Limb (tissue), 2 donors: ENCODE results near the gene PHF3.

Experiments used
- DNase-seq, 2 donors: peaks; one replicate each; pipeline ENCODE4 v3.0.0-alpha.2; 2016; ENCODE audit errors: extremely low spot score in 2 of 2

PHF3 gene

GRCh38 chr6:63635588-63636517, at the start of gene PHF3:
Gene PHF3 (plus strand): TSS chr6:63635802. CDS start chr6:63646552, 10,750 bp downstream.
- peak; percentile 91 to 93 for DNase-seq

GRCh38 chr6:63589952-63590411, 45.6 kb upstream of the PHF3 start:
- no peak for DNase-seq

- no peak for DNase-seq
Measured at GRCh38 chr6:63592886-63593285, 42.7 kb upstream of the PHF3 start.

GRCh38 chr6:63597141-63598048, 38.2 kb upstream of the PHF3 start:
- DNase-seq = no peak

- peak; percentile 83 to 84 for DNase-seq
Measured at GRCh38 chr6:63598049-63599036, 37.3 kb upstream of the PHF3 start.

- DNase-seq = no peak
Measured at GRCh38 chr6:63599243-63599642, 36.4 kb upstream of the PHF3 start.

- DNase-seq = no peak
Measured at GRCh38 chr6:63600136-63600535, 35.5 kb upstream of the PHF3 start.

GRCh38 chr6:63609231-63609630, 26.4 kb upstream of the PHF3 start:
- DNase-seq = no peak

- DNase-seq = no peak
Measured at GRCh38 chr6:63610944-63611343, 24.7 kb upstream of the PHF3 start.

GRCh38 chr6:63611560-63611959, 24.0 kb upstream of the PHF3 start:
- DNase-seq = no peak

- DNase-seq = no peak
Measured at GRCh38 chr6:63615590-63615989, 20.0 kb upstream of the PHF3 start.

- DNase-seq = no peak
Measured at GRCh38 chr6:63624091-63624490, 11.5 kb upstream of the PHF3 start.

GRCh38 chr6:63630466-63630865, 5.1 kb upstream of the PHF3 start:
- no peak for DNase-seq

- no peak for DNase-seq
Measured at GRCh38 chr6:63634630-63635029, 972 bp upstream of the PHF3 start.

- peak in 1 of 2 donors; percentile 6 for DNase-seq
Measured at GRCh38 chr6:63635215-63635587, 401 bp upstream of the PHF3 start.

- peak; percentile 40 to 68 for DNase-seq
Measured at GRCh38 chr6:63636518-63637021, 968 bp downstream of the PHF3 start.

- no peak for DNase-seq
Measured at GRCh38 chr6:63637865-63638445, 2.4 kb downstream of the PHF3 start.

- DNase-seq = no peak
Measured at GRCh38 chr6:63640062-63640461, 4.5 kb downstream of the PHF3 start.

- no peak for DNase-seq
Measured at GRCh38 chr6:63643862-63644261, 8.3 kb downstream of the PHF3 start.

- no peak for DNase-seq
Measured at GRCh38 chr6:63644668-63645326, 9.2 kb downstream of the PHF3 start.
